GM19239 (cell line): ENCODE results near the gene MYH14.

Source experiments
- DNase-seq: peaks from one replicate; pipeline ENCODE4 v3.0.0; 2011; ENCODE audit warnings: low spot score; ENCODE audit not compliant: insufficient read length
- FAIRE-seq: peaks from 2 replicates; lab custom pipeline; 2011; peaks lifted over from hg19 to GRCh38; lab: Jason Lieb, UNC

Gene MYH14

GRCh38 chr19:50192463-50193211, 10.8 kb upstream of the MYH14 start:
- FAIRE-seq (no peak), DNase-seq (no peak)

- FAIRE-seq (no peak), DNase-seq (no peak)
Measured at GRCh38 chr19:50195224-50195623, 8.2 kb upstream of the MYH14 start.

DNA sequence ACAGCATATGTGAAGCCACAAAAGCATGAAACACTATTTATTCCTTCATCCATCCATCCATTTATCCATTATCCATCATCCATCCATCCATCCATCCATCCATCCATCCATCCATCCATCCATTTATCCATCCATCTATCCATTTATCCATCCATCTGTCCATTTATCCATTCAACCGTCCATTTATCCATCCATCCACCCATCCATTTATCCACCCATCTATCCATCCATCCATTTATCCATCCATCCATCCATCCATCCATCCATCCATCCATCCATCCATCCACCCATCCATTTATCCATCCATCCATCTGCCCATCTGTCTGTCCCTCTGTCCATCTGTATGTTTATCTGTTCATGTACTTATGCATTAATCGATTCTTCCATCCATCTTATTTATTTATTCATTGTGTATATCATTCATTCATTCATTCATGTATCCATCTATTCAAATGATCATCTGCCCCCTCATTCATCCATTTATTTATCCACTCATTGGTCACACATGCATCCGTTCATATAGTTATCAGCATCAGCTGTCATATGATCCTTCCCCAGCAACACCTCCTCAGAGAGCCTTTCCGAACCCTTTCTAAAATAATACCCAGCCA, 7.0 kb upstream of the MYH14 start:
- no peak for FAIRE-seq

DNA sequence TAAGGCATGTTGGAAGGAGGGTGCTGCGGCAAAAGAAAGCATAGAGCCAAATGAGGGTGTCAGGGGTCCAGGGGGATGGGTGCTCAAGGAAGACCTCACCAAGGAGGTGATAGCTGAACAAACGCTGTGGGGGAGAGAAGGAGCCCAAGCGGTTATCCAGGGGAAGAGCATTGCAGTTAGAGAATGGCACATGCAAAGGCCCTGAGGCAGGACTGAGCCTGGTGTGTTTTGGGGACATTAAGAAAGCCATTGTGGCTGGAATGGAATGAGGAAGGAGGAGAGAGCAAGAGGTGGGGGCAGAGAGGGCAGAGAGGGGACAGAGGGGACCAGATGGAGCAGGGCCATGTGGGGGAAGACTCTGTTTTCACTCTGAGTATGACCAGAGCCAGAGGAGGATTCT, 6.1 kb upstream of the MYH14 start:
- DNase-seq (no peak), FAIRE-seq (no peak)

More for the DNA sequence above, 7.0 kb upstream of the MYH14 start:
- DNase-seq, result no peak

GRCh38 chr19:50198431-50199258, 4.8 kb upstream of the MYH14 start:
- DNase-seq, result no peak
- no peak for FAIRE-seq

GRCh38 chr19:50199259-50199555, 4.2 kb upstream of the MYH14 start:
- DNase-seq (no peak), FAIRE-seq (no peak)

DNA sequence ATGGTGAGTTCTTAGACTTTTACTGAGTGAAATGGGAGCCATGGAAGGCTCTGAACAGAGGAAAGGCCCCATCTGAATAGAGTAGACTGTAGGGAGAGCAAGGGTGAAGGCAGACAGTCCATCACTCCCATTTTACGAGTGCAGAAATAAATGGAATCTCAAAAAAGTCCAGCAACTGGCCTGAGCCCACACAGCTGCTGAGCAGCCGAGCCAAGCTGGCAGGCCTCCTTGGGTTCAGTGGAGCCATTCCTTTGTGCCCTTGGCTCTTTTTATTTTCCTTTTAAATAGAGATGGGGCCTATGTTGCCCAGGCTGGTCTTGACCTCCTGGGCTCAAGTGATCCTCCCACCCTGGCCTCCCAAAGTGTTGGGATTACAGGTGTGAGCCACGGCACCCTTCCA, 1.0 kb upstream of the MYH14 start:
- DNase-seq (no peak), FAIRE-seq (no peak)

DNA sequence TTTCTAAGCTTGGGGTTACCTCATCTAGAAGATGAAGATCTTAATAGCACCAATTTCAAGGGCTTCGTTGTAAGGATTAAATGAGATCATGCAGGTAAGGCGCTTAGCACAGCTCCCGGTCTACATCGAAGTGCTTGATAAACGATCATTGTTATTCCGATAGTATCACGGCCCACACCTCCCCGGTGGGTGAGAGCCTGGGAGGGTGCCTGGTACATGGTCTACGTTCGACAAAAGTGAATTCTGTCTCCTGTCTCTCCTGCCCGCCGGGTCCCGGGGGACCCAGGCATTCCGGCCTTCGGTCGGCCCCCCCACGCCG, 501 bp upstream of the MYH14 start:
- no peak for FAIRE-seq
- no peak for DNase-seq

DNA sequence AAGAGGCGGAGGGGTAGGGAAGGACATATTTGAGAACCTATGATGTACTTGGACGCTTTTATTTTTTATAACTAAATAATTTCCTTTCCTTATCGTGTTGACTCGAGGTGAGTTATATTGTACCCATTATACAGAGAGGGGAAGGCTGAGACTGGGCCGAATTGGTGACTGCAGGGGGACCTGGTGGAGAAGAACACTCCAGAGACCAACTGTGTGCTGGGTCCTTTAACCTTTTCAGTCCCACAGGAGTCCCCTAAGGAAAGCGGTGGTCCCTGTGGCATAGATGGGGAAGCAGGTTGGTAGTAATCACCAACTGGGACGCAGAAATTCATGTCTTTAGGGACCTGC, 633 bp downstream of the MYH14 start:
- DNase-seq (no peak), FAIRE-seq (no peak)

GRCh38 chr19:50204811-50205675, 1.6 kb downstream of the MYH14 start:
- no peak for DNase-seq
- FAIRE-seq, result no peak

- DNase-seq (no peak), FAIRE-seq (no peak)
Measured at GRCh38 chr19:50205681-50206138, 2.3 kb downstream of the MYH14 start.

DNA sequence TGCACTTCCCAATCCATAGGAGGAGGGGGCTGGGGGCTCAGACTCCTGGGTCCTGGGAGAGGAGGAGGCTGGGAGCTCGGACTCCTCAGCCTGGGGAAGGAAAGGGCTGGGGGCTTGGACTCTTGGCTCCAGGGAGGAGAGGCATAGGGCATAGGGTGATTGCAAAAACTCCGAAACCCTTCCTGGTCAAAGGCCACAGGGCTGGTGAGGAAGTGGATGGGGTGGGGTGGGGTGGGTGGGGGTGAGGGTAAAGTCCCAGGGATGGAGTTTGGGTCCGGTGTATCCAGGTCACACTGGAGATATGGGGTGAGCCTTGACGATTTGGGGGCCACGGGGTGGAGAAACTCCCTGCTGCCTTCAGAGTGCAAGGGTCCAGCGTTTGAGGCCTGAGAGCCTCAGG, 2.8 kb downstream of the MYH14 start:
- no peak for DNase-seq
- no peak for FAIRE-seq

GRCh38 chr19:50207730-50208129, 4.3 kb downstream of the MYH14 start:
- no peak for FAIRE-seq

GRCh38 chr19:50209131-50209530, 5.7 kb downstream of the MYH14 start:
- DNase-seq (no peak), FAIRE-seq (no peak)

More at GRCh38 chr19:50207730-50208129, 4.3 kb downstream of the MYH14 start:
- no peak for DNase-seq

- DNase-seq (no peak), FAIRE-seq (no peak)
Measured at GRCh38 chr19:50210425-50210824, 7.0 kb downstream of the MYH14 start.

DNA sequence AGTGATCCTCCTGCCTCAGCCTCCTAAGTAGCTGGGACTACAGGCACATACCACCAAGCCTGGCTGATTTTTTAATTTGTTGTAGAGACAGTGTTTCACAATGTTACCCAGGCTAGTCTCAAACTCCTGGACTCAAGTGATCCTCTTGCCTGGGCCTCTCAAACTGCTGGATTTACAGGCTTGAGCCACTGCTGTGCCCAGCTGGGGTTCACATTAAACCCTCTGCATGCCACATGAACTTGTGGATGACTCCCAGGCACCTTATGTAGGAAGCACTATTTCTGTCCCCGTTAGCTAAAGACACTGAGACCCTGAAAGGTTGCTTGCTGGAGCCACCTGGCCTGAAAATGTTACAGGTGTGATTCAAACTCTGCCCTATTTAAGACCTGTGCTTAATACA, 10.5 kb downstream of the MYH14 start:
- FAIRE-seq (no peak), DNase-seq (no peak)

- no peak for DNase-seq
Measured at GRCh38 chr19:50214699-50215543, 11.5 kb downstream of the MYH14 start.

GRCh38 chr19:50215820-50216219, 12.4 kb downstream of the MYH14 start:
- DNase-seq, result no peak
- no peak for FAIRE-seq

More at GRCh38 chr19:50214699-50215543, 11.5 kb downstream of the MYH14 start:
- no peak for FAIRE-seq

DNA sequence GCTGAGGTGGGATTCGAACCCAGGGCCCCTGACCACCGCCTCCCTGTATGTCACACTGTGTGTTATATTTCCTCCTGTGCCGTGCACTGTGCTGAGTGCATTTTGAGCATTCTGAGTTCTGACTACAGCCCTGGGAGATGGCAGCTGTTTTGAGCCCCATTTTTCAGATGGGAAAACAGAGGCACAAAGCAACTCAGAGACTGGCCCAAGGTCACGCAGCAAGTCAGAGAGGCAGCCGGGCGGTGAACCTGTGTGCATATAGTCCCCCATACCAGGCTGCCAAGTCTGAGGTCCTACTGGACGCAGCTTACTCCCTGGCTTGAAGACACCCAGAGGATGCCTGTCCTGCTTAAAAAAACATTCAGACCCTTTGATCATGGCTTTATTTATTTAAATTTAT, 17.7 kb downstream of the MYH14 start:
- FAIRE-seq (no peak), DNase-seq (no peak)
